Pulmonary artery endothelial cell (primary cell): ENCODE data around the gene HCFC1R1. TPM values are rescaled to one million over a fixed set of nuclear protein-coding genes. Genes with fewer than 3 reads are reported as not detected.

ENCODE experiments used
- DNase-seq: peaks from one replicate; pipeline ENCODE4 v3.0.0-alpha.2; 2011; ENCODE audit warnings: low read depth, low spot score
- total RNA-seq: library from RNA; depleted of rRNA; stranded (reverse); fragments of >200 nt; gene quantifications from 2 replicates; pipeline ENCODE4 v1.2.3, GENCODE V29; 2014

Gene HCFC1R1
- total RNA-seq, 1 donor from 2014 or later = 10.0 TPM

GRCh38 chr16:3001316-3001715, 22.4 kb downstream of the HCFC1R1 start:
- DNase-seq = no peak

GRCh38 chr16:3000540-3000939, 23.2 kb downstream of the HCFC1R1 start:
- DNase-seq = no peak

GRCh38 chr16:2999929-3000328, 23.8 kb downstream of the HCFC1R1 start:
- DNase-seq = no peak

GRCh38 chr16:2996298-2996697, 27.4 kb downstream of the HCFC1R1 start:
- no peak for DNase-seq

GRCh38 chr16:2992383-2993081, 31.2 kb downstream of the HCFC1R1 start:
- no peak for DNase-seq

- no peak for DNase-seq
Observed at GRCh38 chr16:2991566-2992261, 32.0 kb downstream of the HCFC1R1 start.

GRCh38 chr16:2990891-2991290, 32.9 kb downstream of the HCFC1R1 start:
- DNase-seq = no peak

- DNase-seq = no peak
Observed at GRCh38 chr16:2988590-2989099, 35.1 kb downstream of the HCFC1R1 start.

GRCh38 chr16:2987833-2988232, 35.9 kb downstream of the HCFC1R1 start:
- DNase-seq = no peak

- no peak for DNase-seq
Observed at GRCh38 chr16:2987286-2987685, 36.5 kb downstream of the HCFC1R1 start.

GRCh38 chr16:2986623-2987188, 37.0 kb downstream of the HCFC1R1 start:
- no peak for DNase-seq

- no peak for DNase-seq
Observed at GRCh38 chr16:2985893-2986355, 37.8 kb downstream of the HCFC1R1 start.

- DNase-seq = no peak
Observed at GRCh38 chr16:2985462-2985861, 38.3 kb downstream of the HCFC1R1 start.

GRCh38 chr16:2983706-2984136, 40.0 kb downstream of the HCFC1R1 start:
- DNase-seq = no peak

- DNase-seq = no peak
Observed at GRCh38 chr16:2982402-2982801, 41.3 kb downstream of the HCFC1R1 start.

- DNase-seq = no peak
Observed at GRCh38 chr16:2981899-2982250, 41.9 kb downstream of the HCFC1R1 start.

- no peak for DNase-seq
Observed at GRCh38 chr16:2981177-2981898, 42.4 kb downstream of the HCFC1R1 start.

- DNase-seq = no peak
Observed at GRCh38 chr16:2980227-2981176, 43.2 kb downstream of the HCFC1R1 start, which contains the start of gene PKMYT1. PKMYT1 (minus strand) TSS chr16:2980446; CDS start chr16:2979657, 789 bp downstream.

- no peak for DNase-seq
Observed at GRCh38 chr16:2979669-2980226, 44.0 kb downstream of the HCFC1R1 start.

GRCh38 chr16:2977440-2977839, 46.3 kb downstream of the HCFC1R1 start:
- no peak for DNase-seq
